HG03139 (cell line): ENCODE measurements around the gene REV1.
"Not testable (repeated sequence)": the region's sequence is repeated elsewhere in the genome, so short reads cannot be mapped to it uniquely, and the experiment has no call there.

Experiments
- ATAC-seq: cut with Tn5 transposase; IDR thresholded peaks from one replicate; pipeline ENCODE4 v1.9.1; 2021; ENCODE audit not compliant: unreplicated experiment

REV1 gene

GRCh38 chr2:99354825-99355224, 135.0 kb downstream of the REV1 start:
- not testable (repeated sequence) for ATAC-seq

- ATAC-seq: no peak
Measured at GRCh38 chr2:99354070-99354469, 135.7 kb downstream of the REV1 start.
